BJ (cell line): ENCODE results near the gene KCNQ1. TPM values are rescaled to one million over a fixed set of nuclear protein-coding genes. Genes with fewer than 3 reads are reported as not detected.

ENCODE experiments used
- CTCF ChIA-PET: fragments of 350-600 bp; formaldehyde crosslinking; extraction: SDS; loops from one replicate; lab custom pipeline; 2021; ENCODE audit warnings: antibody characterized with exemption, inconsistent platforms; lab: Yijun Ruan, JAX
- POLR2A ChIA-PET: fragments of 300-600 bp; sonication (Branson Sonifier 250); formaldehyde crosslinking; extraction: SDS; loops from one replicate; lab custom pipeline; 2021; ENCODE audit warnings: antibody characterized with exemption; lab: Charles Lee
- DNase-seq: peaks from one replicate; pipeline ENCODE4 v3.0.0-alpha.2; 2011; ENCODE audit warnings: low read depth
- H3K27me3 ChIP-seq: 2 replicates; pipeline ENCODE4 v1.6.0; 2011; ENCODE audit warnings: low read length; ENCODE audit not compliant: control insufficient read depth, insufficient read depth
- H3K36me3 ChIP-seq: 2 replicates; pipeline ENCODE4 v1.5.1; 2011; ENCODE audit warnings: low read length; ENCODE audit not compliant: control insufficient read depth, insufficient read depth
- H3K4me3 ChIP-seq: 2 replicates; pipeline ENCODE4 v1.5.1; 2011; ENCODE audit warnings: low read depth, mild to moderate bottlenecking, control low read depth, low read length
- CTCF ChIP-seq: IDR thresholded peaks from 2 replicates; pipeline ENCODE4 v1.5.1; 2011; ENCODE audit warnings: low read depth, mild to moderate bottlenecking, control low read depth, inconsistent platforms, low read length, moderate library complexity; ENCODE audit not compliant: insufficient read depth
- polyA plus RNA-seq: library from polyadenylated mRNA; depleted of rRNA; stranded (reverse); fragments of >200 nt; gene quantifications from 2 replicates; pipeline ENCODE4 v1.2.3, GENCODE V29; 2011

Gene KCNQ1
- polyA plus RNA-seq, 1 experiment = not detected

- no peak overlapping the region for H3K4me3 ChIP-seq
- TF ChIP-seq CTCF = no peak
- no peak for DNase-seq
- ChIA-PET CTCF (interaction anchor here (1.1 kb wide), 1 partner anchor 9 kb away, joined by 4 read pairs; no protein-coding TSS in a partner anchor), POLR2A (no interaction called here)
- H3K36me3 ChIP-seq = no peaks in the 10 kb centered on the region
- H3K27me3 ChIP-seq = peaks cover 3% of the 10 kb centered on the region
Measured at GRCh38 chr11:2772544-2773031, 327.8 kb downstream of the KCNQ1 start.

GRCh38 chr11:2774173-2775082 lies 329.6 kb downstream of the KCNQ1 start:
- no peaks in the 10 kb centered on the region for H3K36me3 ChIP-seq
- no peak for TF ChIP-seq CTCF
- POLR2A ChIA-PET = no interaction called here
- H3K4me3 ChIP-seq = no peak overlapping the region
- CTCF ChIA-PET = no interaction called here
- H3K27me3 ChIP-seq = peaks cover 3% of the 10 kb centered on the region
- DNase-seq = no peak

DNA sequence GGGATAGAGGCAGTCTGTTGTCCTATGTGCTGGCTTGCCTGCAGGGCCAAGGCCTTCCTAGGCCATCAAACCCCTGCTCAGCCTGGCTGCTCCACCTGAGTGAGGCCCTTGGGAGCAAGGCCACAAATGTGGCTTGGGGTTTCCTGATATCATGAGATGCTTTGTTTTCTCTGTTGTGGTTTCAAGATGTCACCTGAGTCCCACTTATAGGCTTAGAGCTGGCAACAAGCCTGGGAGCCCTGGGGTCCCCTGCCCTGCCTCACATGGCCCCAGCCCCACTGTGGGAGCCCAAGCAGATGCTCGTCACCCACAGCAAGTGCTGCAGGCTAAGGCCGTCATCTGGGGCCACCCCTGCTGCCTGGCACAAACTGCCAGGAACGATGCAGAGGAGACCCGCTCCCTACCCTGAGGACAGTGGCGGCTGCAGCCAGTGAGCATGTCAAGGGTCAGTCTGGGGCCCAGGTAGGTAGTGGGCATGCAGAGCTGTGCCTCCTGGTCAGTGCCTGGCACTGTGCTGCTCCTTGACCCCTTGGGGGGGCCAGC lies 330.3 kb downstream of the KCNQ1 start:
- DNase-seq = no peak
- TF ChIP-seq CTCF = no peak
- ChIA-PET CTCF (interaction anchor here (1.3 kb wide), 1 partner anchor 12 kb away, joined by 3 read pairs; no protein-coding TSS in a partner anchor), POLR2A (no interaction called here)
- H3K36me3 ChIP-seq = no peaks in the 10 kb centered on the region
- no peak overlapping the region for H3K4me3 ChIP-seq
- peaks cover 3% of the 10 kb centered on the region for H3K27me3 ChIP-seq

DNA sequence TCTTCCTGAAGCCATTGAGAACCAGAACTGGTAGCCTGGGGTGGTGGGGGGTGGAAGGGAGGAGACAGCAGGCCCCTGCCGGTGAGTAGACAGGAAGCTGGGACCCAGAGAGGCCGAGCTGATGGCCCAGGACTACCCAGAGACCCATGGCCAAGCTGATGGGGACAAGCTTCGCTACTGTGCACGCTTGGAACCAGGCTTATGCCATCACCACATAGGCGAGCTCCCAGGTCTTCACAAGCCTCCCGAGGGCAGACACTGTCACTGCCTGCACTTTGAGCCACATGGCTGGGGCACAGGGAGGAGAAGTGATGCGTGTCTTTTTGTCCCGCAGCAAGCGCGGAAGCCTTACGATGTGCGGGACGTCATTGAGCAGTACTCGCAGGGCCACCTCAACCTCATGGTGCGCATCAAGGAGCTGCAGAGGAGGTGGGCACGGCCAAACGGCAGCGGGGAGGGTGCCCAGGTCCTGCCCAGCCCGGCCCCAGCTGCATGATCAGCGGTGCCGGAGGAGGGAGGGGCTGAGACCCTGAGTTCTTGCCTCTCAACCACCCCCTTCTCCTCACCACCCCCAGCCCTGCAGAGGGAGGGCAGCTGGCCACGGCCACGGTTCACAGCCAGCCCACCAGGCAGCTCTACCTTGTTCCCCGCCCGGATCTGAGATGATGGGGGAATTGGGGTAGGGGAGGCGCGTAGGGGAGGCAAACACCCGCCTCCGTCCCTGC lies 331.0 kb downstream of the KCNQ1 start:
- ChIA-PET POLR2A (no interaction called here), CTCF (interaction anchor here (1.0 to 1.3 kb wide), 2 partner anchors 12 to 15 kb away, joined by 3 read pairs; no protein-coding TSS in a partner anchor)
- no peak for DNase-seq
- Histone ChIP-seq H3K4me3 (no peak overlapping the region), H3K27me3 (peaks cover 3% of the 10 kb centered on the region), H3K36me3 (no peaks in the 10 kb centered on the region)
- no peak for TF ChIP-seq CTCF
